GM18909 (cell line): ENCODE results near the gene NR2F1-AS1.
"Not testable (repeated sequence)": the region's sequence is repeated elsewhere in the genome, so short reads cannot be mapped to it uniquely, and the experiment has no call there.

Experiments
- ATAC-seq: cut with Tn5 transposase; IDR thresholded peaks from one replicate; pipeline ENCODE4 v1.9.1; 2021; ENCODE audit warnings: mild to moderate bottlenecking; ENCODE audit not compliant: unreplicated experiment, poor library complexity

NR2F1-AS1 gene

GRCh38 chr5:93403141-93403928 lies 177.7 kb downstream of the NR2F1-AS1 start:
- ATAC-seq, result no peak

GRCh38 chr5:93402451-93402850 lies 178.6 kb downstream of the NR2F1-AS1 start:
- no peak for ATAC-seq

GRCh38 chr5:93401634-93402213 lies 179.3 kb downstream of the NR2F1-AS1 start:
- no peak for ATAC-seq

GRCh38 chr5:93399675-93400074 lies 181.3 kb downstream of the NR2F1-AS1 start:
- ATAC-seq, result no peak

GRCh38 chr5:93395971-93396379 lies 185.0 kb downstream of the NR2F1-AS1 start:
- ATAC-seq, result no peak

GRCh38 chr5:93395010-93395409 lies 186.0 kb downstream of the NR2F1-AS1 start:
- no peak for ATAC-seq

- no peak for ATAC-seq
Observed at GRCh38 chr5:93394301-93394700, 186.7 kb downstream of the NR2F1-AS1 start.

- ATAC-seq, result not testable (repeated sequence)
Observed at GRCh38 chr5:93391169-93391568, 189.8 kb downstream of the NR2F1-AS1 start.

GRCh38 chr5:93385655-93386054 lies 195.4 kb downstream of the NR2F1-AS1 start:
- no peak for ATAC-seq

GRCh38 chr5:93384995-93385394 lies 196.0 kb downstream of the NR2F1-AS1 start:
- no peak for ATAC-seq

- ATAC-seq, result no peak
Observed at GRCh38 chr5:93384026-93384425, 197.0 kb downstream of the NR2F1-AS1 start.

GRCh38 chr5:93382188-93382825 lies 198.7 kb downstream of the NR2F1-AS1 start:
- ATAC-seq, result no peak

GRCh38 chr5:93381057-93381456 lies 200.0 kb downstream of the NR2F1-AS1 start:
- ATAC-seq, result no peak

GRCh38 chr5:93378073-93378472 lies 202.9 kb downstream of the NR2F1-AS1 start:
- no peak for ATAC-seq

GRCh38 chr5:93371893-93372292 lies 209.1 kb downstream of the NR2F1-AS1 start:
- no peak for ATAC-seq

- no peak for ATAC-seq
Observed at GRCh38 chr5:93364378-93364777, 216.6 kb downstream of the NR2F1-AS1 start.

GRCh38 chr5:93360436-93361088 lies 220.5 kb downstream of the NR2F1-AS1 start:
- no peak for ATAC-seq

GRCh38 chr5:93359960-93360305 lies 221.1 kb downstream of the NR2F1-AS1 start:
- ATAC-seq, result no peak
